CD8-positive, alpha-beta memory T cell (primary cell): ENCODE measurements around the gene BACH1. TPM values are rescaled to one million over a fixed set of nuclear protein-coding genes. Genes with fewer than 3 reads are reported as not detected.
A peak's percentile ranks its signal among the peaks of the same experiment; 100 is the strongest.

Experiments
- CTCF ChIA-PET: fragments of 350-600 bp; sonication (Branson Sonifier 250); formaldehyde crosslinking; loops from one replicate; lab custom pipeline; 2021; ENCODE audit warnings: antibody characterized with exemption; lab: Charles Lee
- POLR2A ChIA-PET: fragments of 350-600 bp; sonication (Branson Sonifier 250); formaldehyde crosslinking; loops from one replicate; lab custom pipeline; 2021; ENCODE audit warnings: antibody characterized with exemption; lab: Charles Lee
- DNase-seq, 5 donors: peaks; one replicate each; pipeline versions ENCODE4 v3.0.0 to v3.0.0-alpha.2; 2020 to 2022; ENCODE audit warnings: mixed read lengths in 1 of 5
- H3K27ac ChIP-seq: one replicate; pipeline ENCODE4 v1.7.0; 2013; ENCODE audit warnings: low read depth, mild to moderate bottlenecking, low read length, moderate library complexity
- H3K27me3 ChIP-seq: 2 replicates; pipeline ENCODE4 v1.7.0; 2013; ENCODE audit warnings: low read length, mild to moderate bottlenecking; ENCODE audit not compliant: insufficient read depth, poor library complexity, severe bottlenecking
- H3K36me3 ChIP-seq: 2 replicates; pipeline ENCODE4 v1.7.0; 2013; ENCODE audit warnings: mild to moderate bottlenecking, low read length, moderate library complexity; ENCODE audit not compliant: insufficient read depth
- H3K4me1 ChIP-seq: 2 replicates; pipeline ENCODE4 v1.7.0; 2013; ENCODE audit warnings: mild to moderate bottlenecking, low read length, moderate library complexity; ENCODE audit not compliant: insufficient read depth
- H3K4me3 ChIP-seq: 2 replicates; pipeline ENCODE4 v1.7.0; 2013; ENCODE audit warnings: mild to moderate bottlenecking, low read length
- H3K9me3 ChIP-seq: 2 replicates; pipeline ENCODE4 v1.7.0; 2013; ENCODE audit warnings: mild to moderate bottlenecking, low read length
- H3K27ac Mint-ChIP-seq, 8 donors: one replicate each; pipeline ENCODE4 v1.8.0; 2020 to 2021; ENCODE audit warnings: mixed read lengths in 8 of 8, mild to moderate bottlenecking in 6 of 8, inconsistent platforms in 3 of 8, moderate library complexity in 3 of 8
- H3K27me3 Mint-ChIP-seq, 2 donors: one replicate each; pipeline ENCODE4 v1.8.0; 2020 to 2021; ENCODE audit warnings: mixed read lengths in 2 of 2, mild to moderate bottlenecking in 1 of 2, moderate library complexity in 1 of 2
- H3K36me3 Mint-ChIP-seq, 3 donors: one replicate each; pipeline ENCODE4 v1.8.0; 2020 to 2021; ENCODE audit warnings: mixed read lengths in 3 of 3, inconsistent platforms in 1 of 3, mild to moderate bottlenecking in 1 of 3
- H3K4me1 Mint-ChIP-seq, 3 donors: one replicate each; pipeline ENCODE4 v1.8.0; 2020 to 2021; ENCODE audit warnings: mixed read lengths in 3 of 3, inconsistent platforms in 1 of 3, mild to moderate bottlenecking in 1 of 3
- H3K4me3 Mint-ChIP-seq, 7 donors: one replicate each; pipeline ENCODE4 v1.8.0; 2020 to 2021; ENCODE audit warnings: mixed read lengths in 7 of 7, mild to moderate bottlenecking in 6 of 7, moderate library complexity in 4 of 7, inconsistent platforms in 2 of 7
- H3K9me3 Mint-ChIP-seq, 5 donors: one replicate each; pipeline ENCODE4 v1.8.0; 2020 to 2022; ENCODE audit warnings: mixed read lengths in 5 of 5, mild to moderate bottlenecking in 3 of 5, moderate library complexity in 2 of 5, inconsistent platforms in 1 of 5
- polyA plus RNA-seq: library from polyadenylated mRNA; unstranded; fragments of 300-500 nt; fragmentation: Illumina TruSeq; gene quantifications from one replicate; pipeline ENCODE4 v1.2.3, GENCODE V29; 2021
- total RNA-seq, 2 experiments: library from RNA; stranded (reverse); gene quantifications; one replicate each; pipeline ENCODE4 v1.2.3, GENCODE V29; 2021

Gene BACH1
- total and polyA plus RNA-seq, 3 experiments from 2014 or later = 13.0 to 25.6 (median 20.8) TPM

DNA sequence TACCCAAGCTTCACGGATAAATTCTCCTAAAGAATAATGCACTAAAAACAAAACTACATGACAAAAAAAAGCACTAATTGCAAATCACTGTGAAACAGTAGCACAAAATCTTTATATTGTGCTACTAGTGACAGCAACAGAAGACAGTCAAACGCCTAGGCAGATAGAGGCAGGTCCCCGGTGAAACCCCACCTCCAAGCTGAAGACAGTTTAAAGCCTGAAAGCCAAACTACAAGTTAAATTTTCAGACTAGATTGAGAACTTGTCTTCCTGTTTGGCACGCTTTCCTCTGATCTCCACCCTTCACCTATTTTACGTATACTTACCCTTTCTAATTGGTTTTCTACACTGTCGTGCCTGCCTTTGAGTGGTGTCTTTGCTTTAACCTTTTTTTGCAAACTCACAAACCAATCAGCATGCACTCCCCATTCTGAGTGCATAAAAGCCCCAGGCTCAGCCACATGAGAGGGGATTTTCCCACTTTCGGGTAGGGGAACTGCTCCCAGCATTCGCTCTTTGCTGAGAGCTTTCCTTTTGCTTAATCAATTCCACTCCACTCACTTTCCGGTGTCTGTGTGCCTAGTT lies 3.6 kb upstream of the BACH1 start:
- H3K27me3 ChIP-seq = no peaks in the 10 kb centered on the region
- peak overlapping the region in 3 of 7 donors; percentile 13 to 53 (median 30) for H3K4me3 Mint-ChIP-seq
- peak overlapping the region in 6 of 8 donors; percentile 23 to 71 (median 60) for H3K27ac Mint-ChIP-seq
- H3K9me3 Mint-ChIP-seq = no peaks in the 10 kb centered on the region
- ChIA-PET POLR2A (no interaction called here), CTCF (no interaction called here)
- DNase-seq = peak in 2 of 5 donors; percentile 11 to 65
- peak overlapping the region; percentile 22 for H3K4me3 ChIP-seq
- peaks cover 34% of the 10 kb centered on the region for H3K4me1 ChIP-seq
- no peaks in the 10 kb centered on the region for H3K27me3 Mint-ChIP-seq
- no peaks in the 10 kb centered on the region for H3K9me3 ChIP-seq
- peaks cover 0 to 8% (median 0%) of the 10 kb centered on the region in 3 donors for H3K36me3 Mint-ChIP-seq
- no peak overlapping the region for H3K27ac ChIP-seq
- no peaks in the 10 kb centered on the region for H3K36me3 ChIP-seq
- H3K4me1 Mint-ChIP-seq = peaks cover 22 to 46% (median 39%) of the 10 kb centered on the region in 3 donors

DNA sequence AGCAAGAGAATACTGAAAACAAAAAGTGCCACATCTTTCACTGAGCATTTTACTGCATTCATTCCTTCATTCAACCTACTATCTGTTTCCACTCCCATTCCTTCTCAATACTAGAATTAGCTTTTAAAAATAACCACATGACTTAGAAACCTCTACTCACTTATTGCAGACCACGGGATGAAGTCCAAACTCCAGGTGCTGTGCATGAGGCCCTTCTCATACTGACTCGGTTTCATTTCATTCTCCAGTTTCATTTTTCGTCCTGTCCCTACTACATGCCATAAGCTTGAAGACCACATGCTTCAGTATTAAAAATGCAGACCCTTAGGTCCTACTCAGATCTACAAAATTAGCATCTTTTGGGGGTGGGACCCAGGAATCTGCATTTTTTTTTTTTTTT lies 2.3 kb upstream of the BACH1 start:
- Histone ChIP-seq H3K36me3 (no peaks in the 10 kb centered on the region), H3K27ac (no peak overlapping the region), H3K9me3 (no peaks in the 10 kb centered on the region), H3K4me1 (peaks cover 47% of the 10 kb centered on the region), H3K4me3 (no peak overlapping the region), H3K27me3 (no peaks in the 10 kb centered on the region)
- peaks cover 33 to 58% (median 50%) of the 10 kb centered on the region in 3 donors for H3K4me1 Mint-ChIP-seq
- peak overlapping the region in 2 of 8 donors; percentile 49 to 63 for H3K27ac Mint-ChIP-seq
- peak overlapping the region in 4 of 7 donors; percentile 25 to 74 (median 40) for H3K4me3 Mint-ChIP-seq
- no peak for DNase-seq
- H3K27me3 Mint-ChIP-seq = no peaks in the 10 kb centered on the region
- no peaks in the 10 kb centered on the region for H3K9me3 Mint-ChIP-seq
- ChIA-PET CTCF (no interaction called here), POLR2A (interaction anchor here (0.6 kb wide), 1 partner anchor 24 kb away, joined by 3 read pairs; no protein-coding TSS in a partner anchor)
- peaks cover 0 to 10% (median 1%) of the 10 kb centered on the region in 3 donors for H3K36me3 Mint-ChIP-seq

DNA sequence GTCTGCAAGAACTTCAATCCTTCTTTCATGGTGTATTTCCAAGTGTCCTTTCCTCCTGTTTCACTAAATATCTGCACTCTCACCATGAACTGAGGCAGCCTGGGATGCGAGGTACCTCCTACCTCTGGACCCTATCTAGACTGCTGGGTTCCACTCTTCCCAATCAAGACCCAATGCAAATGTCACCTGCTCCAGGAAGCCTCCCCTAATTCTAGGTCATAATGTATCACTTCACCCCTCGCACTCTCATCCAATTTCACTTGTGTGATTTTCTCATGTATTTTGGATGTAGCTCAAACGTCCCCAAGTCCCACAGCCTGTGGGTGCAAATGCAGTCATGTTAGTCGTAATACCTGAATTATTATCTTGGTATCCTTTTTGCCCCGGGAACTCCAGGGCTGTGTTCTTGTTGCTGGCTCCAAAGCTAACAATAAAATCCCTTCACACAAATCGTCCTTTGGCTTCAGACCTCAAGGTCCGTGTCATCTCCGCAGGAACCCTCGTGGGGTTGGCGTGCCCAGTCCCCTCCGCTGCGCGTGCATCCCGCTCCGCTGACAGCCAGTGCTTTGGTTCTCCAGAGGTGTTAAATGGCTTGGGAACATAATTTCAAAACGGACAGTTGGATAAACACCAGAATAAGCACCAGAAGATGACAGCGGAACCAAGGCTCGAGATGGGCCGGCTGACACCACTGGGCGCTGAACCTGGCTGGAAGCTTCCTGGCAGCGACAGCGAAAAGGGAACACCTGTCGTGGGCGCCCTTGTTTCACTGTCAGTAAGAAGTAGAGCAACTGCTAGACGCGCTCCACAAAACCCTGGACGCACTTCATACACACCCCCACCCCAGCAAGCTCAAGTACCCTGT lies 1.0 kb upstream of the BACH1 start:
- H3K27me3 Mint-ChIP-seq = no peaks in the 10 kb centered on the region
- H3K4me3 Mint-ChIP-seq = peak overlapping the region; percentile 53 to 95 (median 78)
- no peaks in the 10 kb centered on the region for H3K9me3 Mint-ChIP-seq
- Histone ChIP-seq H3K27me3 (no peaks in the 10 kb centered on the region), H3K4me1 (peaks cover 58% of the 10 kb centered on the region), H3K9me3 (no peaks in the 10 kb centered on the region), H3K4me3 (peak overlapping the region; percentile 36), H3K27ac (no peak overlapping the region), H3K36me3 (no peaks in the 10 kb centered on the region)
- no peak for DNase-seq
- POLR2A ChIA-PET = interaction anchor here (0.6 kb wide), 1 partner anchor 295 kb away, joined by 3 read pairs; no protein-coding TSS in a partner anchor
- H3K4me1 Mint-ChIP-seq = peaks cover 42 to 71% (median 63%) of the 10 kb centered on the region in 3 donors
- peaks cover 0 to 10% (median 1%) of the 10 kb centered on the region in 3 donors for H3K36me3 Mint-ChIP-seq
- CTCF ChIA-PET = interaction anchor here (0.7 to 2.0 kb wide), 2 partner anchors 79 to 210 kb away, joined by 3 to 5 read pairs; no protein-coding TSS in a partner anchor
- peak overlapping the region in 6 of 8 donors; percentile 22 to 76 (median 60) for H3K27ac Mint-ChIP-seq

DNA sequence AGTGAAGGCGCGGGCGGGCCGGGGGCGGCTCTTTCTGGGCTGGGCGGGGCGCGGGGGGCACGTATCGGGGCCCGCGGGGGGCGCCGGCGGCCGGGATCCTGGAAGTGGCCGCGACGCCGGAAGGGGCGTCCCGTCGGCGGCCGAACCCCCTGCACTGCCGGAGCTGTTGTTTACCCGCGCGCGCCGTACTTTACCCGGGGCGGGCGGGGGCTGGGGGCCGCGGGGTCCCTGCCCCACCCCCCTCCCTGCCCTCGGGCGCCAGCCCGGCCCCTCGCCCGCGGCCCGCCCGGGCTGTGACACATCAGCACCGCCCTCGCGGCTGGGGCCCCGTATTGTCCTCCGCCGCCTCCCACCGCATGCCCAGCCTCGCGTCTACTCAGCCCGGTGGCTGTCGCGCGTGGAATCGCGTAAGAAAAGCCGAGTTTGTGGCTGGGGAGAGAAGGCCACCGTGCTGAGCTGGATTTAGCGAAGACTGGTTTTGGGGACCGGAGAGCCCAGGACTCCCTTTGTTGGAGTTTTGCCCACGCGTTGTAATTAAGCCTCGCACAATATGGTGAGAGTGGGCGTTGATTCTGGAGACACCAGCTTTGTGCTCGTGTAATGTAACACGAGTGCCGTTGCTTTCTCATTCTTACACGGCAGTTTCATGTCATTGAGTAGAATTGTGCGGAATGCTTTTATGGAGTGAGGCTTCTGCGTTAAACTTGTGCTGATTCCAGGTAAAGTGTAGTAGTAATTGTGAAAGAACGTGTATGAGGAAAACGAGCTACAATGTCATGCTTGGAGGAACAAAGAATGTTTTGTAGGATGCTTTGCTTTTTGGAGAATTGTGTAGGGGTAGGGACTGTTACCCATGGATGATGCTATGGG lies 559 bp downstream of the BACH1 start:
- ChIA-PET CTCF (interaction anchor here (1.1 to 2.0 kb wide), 7 partner anchors 9 to 222 kb away, joined by 3 to 8 read pairs (median 4); no protein-coding TSS in a partner anchor), POLR2A (interaction anchor here (0.6 to 1.6 kb wide), 8 partner anchors 19 to 307 kb away, joined by 3 to 5 read pairs (median 3); partner anchors contain the start of genes CCT8 and LTN1)
- peaks cover 0 to 10% (median 1%) of the 10 kb centered on the region in 3 donors for H3K36me3 Mint-ChIP-seq
- no peaks in the 10 kb centered on the region for H3K27me3 ChIP-seq
- DNase-seq = peak; percentile 59 to 80 (median 65)
- no peaks in the 10 kb centered on the region for H3K36me3 ChIP-seq
- H3K9me3 Mint-ChIP-seq = no peaks in the 10 kb centered on the region
- peak overlapping the region; percentile 59 to 93 (median 86) for H3K27ac Mint-ChIP-seq
- no peaks in the 10 kb centered on the region for H3K9me3 ChIP-seq
- H3K4me1 Mint-ChIP-seq = peaks cover 47 to 75% (median 73%) of the 10 kb centered on the region in 3 donors
- H3K4me3 ChIP-seq = peak overlapping the region; percentile 95
- H3K4me3 Mint-ChIP-seq = peak overlapping the region; percentile 86 to 96 (median 89)
- no peaks in the 10 kb centered on the region for H3K27me3 Mint-ChIP-seq
- H3K4me1 ChIP-seq = peaks cover 55% of the 10 kb centered on the region
- H3K27ac ChIP-seq = peak overlapping the region; percentile 74

DNA sequence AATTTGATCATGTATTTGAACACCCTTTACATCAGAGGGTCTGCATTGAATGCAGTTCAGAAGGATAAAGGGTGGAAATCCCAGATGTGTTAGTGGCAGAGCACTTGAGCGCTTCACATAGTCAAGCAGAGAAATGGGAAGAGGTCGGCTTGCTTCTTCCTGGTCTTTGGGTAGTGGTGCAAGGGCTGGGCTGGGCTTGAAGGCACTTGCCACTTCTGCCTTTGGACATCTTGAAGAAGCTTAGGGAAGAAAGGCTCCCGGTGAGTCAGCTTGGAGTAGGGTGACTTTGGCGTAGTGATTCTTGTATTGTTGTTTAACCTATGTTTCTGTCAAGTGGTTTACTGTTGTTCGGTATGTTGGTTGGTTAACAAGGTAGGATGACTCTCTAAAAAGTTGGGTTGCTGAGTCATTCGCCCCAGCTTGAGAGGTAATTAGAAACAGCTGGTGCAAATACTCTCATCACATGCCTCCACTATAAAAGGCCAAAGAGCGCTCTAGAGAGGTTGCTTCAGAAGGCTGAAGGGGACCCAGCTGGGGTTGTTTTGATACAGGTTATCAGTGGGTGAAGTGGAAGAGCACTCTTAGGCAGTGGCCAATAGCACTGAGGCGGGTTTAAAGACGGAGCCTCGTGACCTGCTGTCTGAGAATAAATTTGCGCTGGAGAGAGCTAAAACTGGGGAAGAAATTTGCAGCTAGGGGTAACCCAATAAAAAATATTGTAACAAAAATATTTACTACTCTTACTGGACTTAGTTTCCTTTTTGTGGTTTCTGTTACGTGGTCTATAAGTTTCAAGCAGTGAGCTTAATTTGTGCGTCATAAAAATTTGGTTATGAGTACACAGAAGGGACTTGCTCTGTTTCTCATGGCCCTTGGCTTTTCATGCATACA lies 1.4 kb downstream of the BACH1 start:
- peak overlapping the region; percentile 59 to 93 (median 86) for H3K27ac Mint-ChIP-seq
- peaks cover 46 to 75% (median 66%) of the 10 kb centered on the region in 3 donors for H3K4me1 Mint-ChIP-seq
- Histone ChIP-seq H3K9me3 (no peaks in the 10 kb centered on the region), H3K36me3 (no peaks in the 10 kb centered on the region), H3K27me3 (no peaks in the 10 kb centered on the region), H3K4me3 (peak overlapping the region; percentile 95), H3K27ac (peak overlapping the region; percentile 74), H3K4me1 (peaks cover 46% of the 10 kb centered on the region)
- no peaks in the 10 kb centered on the region for H3K27me3 Mint-ChIP-seq
- peak in 4 of 5 donors; percentile 2 to 67 (median 24) for DNase-seq
- ChIA-PET CTCF (interaction anchor here (0.9 to 2.0 kb wide), 7 partner anchors 8 to 223 kb away, joined by 3 to 8 read pairs (median 4); no protein-coding TSS in a partner anchor), POLR2A (interaction anchor here (0.6 to 1.6 kb wide), 5 partner anchors 223 to 307 kb away, joined by 3 to 5 read pairs (median 4); partner anchors contain the start of gene LTN1)
- H3K36me3 Mint-ChIP-seq = peaks cover 0 to 10% (median 1%) of the 10 kb centered on the region in 3 donors
- H3K9me3 Mint-ChIP-seq = no peaks in the 10 kb centered on the region
- peak overlapping the region; percentile 86 to 96 (median 89) for H3K4me3 Mint-ChIP-seq

DNA sequence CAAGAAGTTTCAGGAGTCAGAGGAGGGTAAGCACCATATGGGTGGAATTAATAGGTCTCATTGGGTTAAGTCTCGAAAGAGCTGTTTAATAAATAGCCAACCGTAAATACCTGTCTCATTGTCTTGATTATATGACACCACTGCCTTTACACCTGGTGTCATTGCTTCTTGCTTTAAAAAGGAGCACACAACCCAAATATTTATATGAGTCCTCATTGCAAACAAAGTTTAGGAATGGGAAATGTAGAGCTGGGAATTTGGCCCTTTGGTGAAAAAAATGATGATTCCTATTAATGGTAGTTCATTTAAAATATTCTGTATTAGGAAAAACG lies 2.1 kb downstream of the BACH1 start:
- Histone ChIP-seq H3K27ac (peak overlapping the region; percentile 74), H3K27me3 (no peaks in the 10 kb centered on the region), H3K4me1 (peaks cover 41% of the 10 kb centered on the region), H3K9me3 (no peaks in the 10 kb centered on the region), H3K36me3 (no peaks in the 10 kb centered on the region), H3K4me3 (peak overlapping the region; percentile 95)
- H3K36me3 Mint-ChIP-seq = peaks cover 0 to 10% (median 2%) of the 10 kb centered on the region in 3 donors
- H3K9me3 Mint-ChIP-seq = no peaks in the 10 kb centered on the region
- H3K27me3 Mint-ChIP-seq = no peaks in the 10 kb centered on the region
- H3K4me3 Mint-ChIP-seq = peak overlapping the region; percentile 86 to 96 (median 89)
- H3K4me1 Mint-ChIP-seq = peaks cover 49 to 74% (median 66%) of the 10 kb centered on the region in 3 donors
- DNase-seq = no peak
- POLR2A ChIA-PET = interaction anchor here (1.4 kb wide), 1 partner anchor 308 kb away, joined by 5 read pairs; the partner anchor contains the start of gene LTN1
- CTCF ChIA-PET = interaction anchor here (0.9 to 2.0 kb wide), 3 partner anchors 13 to 71 kb away, joined by 3 to 8 read pairs (median 4); no protein-coding TSS in a partner anchor
- H3K27ac Mint-ChIP-seq = peak overlapping the region in 7 of 8 donors; percentile 6 to 89 (median 80)
